GM12875 (cell line): ENCODE results near the gene MXD4.

Source experiments
- H3K4me3 ChIP-seq: one replicate; pipeline ENCODE4 v1.5.1; 2011; ENCODE audit warnings: low read depth, low read length, control low read depth
- TF ChIP-seq, protein P1 (sequence below): IDR thresholded peaks from 2 replicates; pipeline ENCODE4 v1.5.1; 2011; ENCODE audit warnings: low read depth, mild to moderate bottlenecking, control low read depth, inconsistent platforms, low read length, moderate library complexity, borderline replicate concordance; ENCODE audit not compliant: insufficient read depth

MXD4 gene

DNA sequence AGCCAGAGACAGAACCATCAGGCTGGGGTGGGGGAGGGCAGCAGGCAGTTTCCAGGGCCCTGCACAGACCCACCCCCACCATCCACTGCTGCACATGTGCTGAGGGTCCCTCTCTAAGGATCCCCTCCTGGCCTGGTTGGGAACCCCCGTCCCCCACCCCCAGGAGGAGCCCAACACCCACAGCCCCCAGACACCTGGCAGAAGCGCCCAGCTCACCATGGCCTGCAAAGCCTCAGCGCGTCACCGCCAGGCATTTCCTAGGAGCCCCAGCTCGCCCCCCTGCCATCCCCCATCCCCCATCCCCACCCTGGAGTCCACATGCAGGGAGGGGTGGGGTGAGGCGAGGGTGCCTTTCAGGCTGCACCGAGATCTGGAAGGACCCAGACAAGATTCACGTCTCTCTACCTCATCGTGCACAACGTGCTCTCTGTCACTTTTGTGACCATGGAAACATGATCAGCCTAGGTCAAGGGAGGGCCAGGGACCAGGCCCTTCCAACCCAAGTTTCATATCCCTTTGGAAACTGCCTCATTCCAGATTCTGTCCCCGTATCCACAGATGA is 9.3 kb downstream of the MXD4 start:
- H3K4me3 ChIP-seq = no peak overlapping the region
- TF ChIP-seq, protein P1, sequence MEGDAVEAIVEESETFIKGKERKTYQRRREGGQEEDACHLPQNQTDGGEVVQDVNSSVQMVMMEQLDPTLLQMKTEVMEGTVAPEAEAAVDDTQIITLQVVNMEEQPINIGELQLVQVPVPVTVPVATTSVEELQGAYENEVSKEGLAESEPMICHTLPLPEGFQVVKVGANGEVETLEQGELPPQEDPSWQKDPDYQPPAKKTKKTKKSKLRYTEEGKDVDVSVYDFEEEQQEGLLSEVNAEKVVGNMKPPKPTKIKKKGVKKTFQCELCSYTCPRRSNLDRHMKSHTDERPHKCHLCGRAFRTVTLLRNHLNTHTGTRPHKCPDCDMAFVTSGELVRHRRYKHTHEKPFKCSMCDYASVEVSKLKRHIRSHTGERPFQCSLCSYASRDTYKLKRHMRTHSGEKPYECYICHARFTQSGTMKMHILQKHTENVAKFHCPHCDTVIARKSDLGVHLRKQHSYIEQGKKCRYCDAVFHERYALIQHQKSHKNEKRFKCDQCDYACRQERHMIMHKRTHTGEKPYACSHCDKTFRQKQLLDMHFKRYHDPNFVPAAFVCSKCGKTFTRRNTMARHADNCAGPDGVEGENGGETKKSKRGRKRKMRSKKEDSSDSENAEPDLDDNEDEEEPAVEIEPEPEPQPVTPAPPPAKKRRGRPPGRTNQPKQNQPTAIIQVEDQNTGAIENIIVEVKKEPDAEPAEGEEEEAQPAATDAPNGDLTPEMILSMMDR = no peak

DNA sequence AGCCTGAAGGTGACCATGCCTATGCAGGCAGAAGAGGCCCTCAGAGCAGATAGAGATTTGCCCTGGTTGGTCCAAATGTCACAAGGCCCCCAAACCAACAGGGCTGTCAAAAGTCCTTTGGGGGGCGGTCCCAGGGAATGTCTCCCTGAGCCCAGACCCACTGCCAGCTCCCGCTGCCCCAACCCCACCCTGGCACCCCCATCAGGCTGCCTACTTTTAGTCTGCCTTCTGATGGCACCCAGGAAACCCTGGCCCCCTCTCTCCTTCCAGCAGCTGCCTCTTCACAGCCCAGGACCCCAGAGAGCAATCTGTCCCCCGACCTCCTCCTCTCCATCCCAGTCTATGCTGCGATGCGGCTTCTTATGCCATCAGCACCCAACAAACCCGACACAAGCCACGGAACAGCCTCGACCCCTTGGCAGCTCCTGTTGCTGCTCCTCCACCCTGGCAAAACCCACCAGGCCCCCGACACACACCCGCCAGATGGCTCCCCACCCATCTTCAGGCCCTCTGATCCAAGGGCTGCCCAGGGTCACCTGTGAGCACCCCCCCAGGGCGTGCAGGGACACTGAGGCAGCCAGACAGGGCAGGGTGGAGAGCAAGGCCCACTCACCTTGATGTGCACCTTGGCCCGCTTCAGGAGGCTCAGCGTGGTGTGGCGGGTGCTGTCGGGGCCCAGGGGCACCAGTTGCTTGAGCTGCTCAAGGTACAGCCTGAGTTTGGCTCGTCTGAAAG is 9.9 kb downstream of the MXD4 start:
- H3K4me3 ChIP-seq = no peak overlapping the region
- TF ChIP-seq, protein P1 = no peak

DNA sequence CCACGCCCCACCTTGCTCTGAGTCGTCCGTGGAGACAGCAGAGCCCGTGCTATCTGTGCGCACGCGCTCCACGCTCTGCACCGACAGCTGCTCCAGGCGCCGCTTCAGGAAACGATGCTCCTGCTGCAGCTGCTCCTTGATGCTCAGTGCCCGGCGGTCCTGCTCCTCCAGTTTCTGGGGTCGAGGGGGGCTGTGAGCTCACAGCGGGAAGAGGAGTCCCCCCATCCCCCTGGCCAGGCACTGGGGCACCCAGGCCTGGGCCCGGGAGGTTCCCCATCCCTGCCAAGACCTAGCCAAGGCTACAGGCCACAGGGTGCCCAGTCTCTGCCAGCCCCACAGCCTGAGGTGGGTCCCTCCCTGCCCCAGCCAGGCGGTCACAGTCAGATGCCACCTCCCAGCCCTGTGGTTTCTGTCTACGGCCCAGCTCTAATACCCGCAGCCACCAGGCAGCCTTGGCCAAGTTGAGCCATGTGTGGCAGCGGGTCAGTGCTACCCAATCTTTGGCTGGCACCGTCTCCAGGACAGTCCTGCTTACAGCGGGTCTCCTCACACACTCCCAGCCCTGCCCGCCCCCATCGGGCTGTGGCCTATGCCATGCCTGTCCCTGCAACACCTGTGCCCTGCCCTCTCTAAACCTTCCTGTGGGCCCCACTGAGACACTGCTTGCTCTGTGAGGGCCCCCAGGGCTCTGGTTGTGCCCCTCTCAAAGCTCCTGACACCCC is 10.7 kb downstream of the MXD4 start:
- H3K4me3 ChIP-seq = no peak overlapping the region
- TF ChIP-seq, protein P1 = no peak

DNA sequence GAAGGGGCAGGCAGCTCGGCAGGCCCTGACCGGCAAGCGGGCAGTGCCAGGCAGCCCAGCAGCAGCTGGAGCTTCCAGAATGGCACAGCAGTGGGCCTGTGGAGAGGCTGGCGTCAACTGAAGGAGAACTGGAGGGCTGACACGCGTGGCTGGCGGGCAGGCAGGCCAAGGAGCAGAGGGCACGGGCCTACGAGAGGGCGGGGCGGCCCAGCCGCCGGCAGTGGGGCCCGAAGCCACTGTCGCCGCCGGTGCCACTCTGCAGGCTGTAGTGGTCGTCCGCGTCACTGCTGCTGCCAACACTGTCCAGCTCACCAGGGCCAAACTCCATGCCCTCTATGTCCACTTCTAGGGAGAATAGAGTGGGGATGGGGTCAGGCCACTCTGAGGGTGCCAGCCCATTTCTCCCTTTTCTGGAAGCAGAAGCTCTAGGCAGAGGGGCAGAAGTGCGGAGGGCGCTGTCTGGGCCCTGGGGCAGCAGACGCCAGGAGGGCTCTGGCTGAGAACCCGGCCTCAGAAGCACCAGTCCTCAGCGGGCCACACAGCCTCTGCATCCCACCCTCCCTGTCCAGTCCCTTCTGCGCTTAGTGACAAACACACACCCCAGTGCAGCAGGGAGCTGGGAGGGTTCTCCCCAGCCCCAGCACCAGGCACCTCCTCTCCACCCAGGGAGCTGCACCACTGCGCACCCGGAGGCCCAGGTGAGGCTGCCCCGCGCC is 11.4 kb downstream of the MXD4 start:
- no peak overlapping the region for H3K4me3 ChIP-seq
- TF ChIP-seq, protein P1 = no peak

DNA sequence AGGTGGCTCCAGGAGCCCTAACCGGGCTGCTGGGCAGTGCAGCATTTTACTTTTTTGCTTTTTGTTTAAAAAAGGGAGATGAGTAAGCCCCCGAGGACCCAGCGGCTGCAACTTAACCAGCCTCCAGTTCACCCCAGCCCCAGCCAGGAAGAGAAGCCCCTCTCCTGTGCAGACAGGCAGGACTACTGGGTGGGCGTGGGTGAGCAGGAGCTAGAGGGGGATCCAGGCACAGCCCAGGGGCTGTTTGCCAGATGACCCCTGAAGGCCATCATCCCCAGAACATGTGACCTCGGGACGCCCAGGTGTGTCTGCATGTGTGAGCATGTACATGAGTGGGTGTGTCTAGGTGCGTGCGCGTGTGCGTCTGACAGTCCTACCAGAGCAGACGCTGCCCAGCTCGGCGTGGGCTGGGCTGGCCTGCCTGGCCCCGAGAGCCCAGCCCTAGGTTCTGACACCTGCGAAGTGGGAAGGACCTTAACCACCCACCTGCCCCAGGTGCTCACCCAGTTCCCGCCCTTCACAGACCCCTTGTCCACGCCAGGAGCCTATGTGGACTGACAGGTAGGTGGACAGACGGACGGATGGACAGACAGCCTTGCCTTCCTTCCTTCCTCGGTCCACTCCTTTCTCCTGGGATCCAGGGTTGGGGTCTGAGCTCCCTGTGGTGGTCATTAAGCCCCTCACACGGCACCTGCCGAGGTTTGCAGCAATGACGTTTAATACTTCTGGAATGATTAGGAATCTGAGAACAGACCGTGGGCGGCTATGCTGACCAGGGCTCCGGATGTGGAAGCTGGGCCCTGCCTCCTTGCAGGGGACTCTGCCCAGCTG is 12.2 kb downstream of the MXD4 start:
- H3K4me3 ChIP-seq = no peak overlapping the region
- TF ChIP-seq, protein P1 = no peak

DNA sequence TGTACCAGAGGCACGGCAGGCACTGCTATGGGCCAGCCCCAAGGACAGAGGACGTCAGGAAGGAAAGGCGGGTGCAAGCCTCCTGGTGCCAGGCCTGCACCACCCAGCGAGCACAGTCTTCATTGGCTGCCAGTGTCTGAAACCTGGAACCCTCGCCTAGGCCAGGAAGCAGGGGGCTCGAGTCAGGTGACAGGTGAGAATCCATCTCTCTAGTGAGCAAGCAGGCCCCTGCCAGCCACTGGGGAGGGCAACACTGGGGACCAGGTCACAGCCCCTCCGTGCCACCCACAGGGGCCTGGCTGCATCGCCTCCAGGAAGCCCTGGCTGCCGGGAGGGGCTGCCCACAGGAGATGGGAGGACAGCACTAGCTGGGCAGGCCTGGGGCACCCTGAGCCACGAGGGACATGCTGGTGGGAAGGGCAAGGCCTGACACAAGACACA is 13.1 kb downstream of the MXD4 start:
- no peak overlapping the region for H3K4me3 ChIP-seq
- TF ChIP-seq, protein P1 = no peak
